Measurements from ENCODE around the gene GREB1L. TPM values are rescaled to one million over a fixed set of nuclear protein-coding genes. Genes with fewer than 3 reads are reported as not detected.

The GREB1L gene
- total RNA-seq, 1 experiment from 2014 or later, result 0.26 TPM

- DNase-seq (ENCODE audit: low spot score), result no peak
- H3K36me3 Mint-ChIP-seq, result no peaks in the 10 kb centered on the region
- peaks cover 99% of the 10 kb centered on the region for H3K27me3 Mint-ChIP-seq (ENCODE audit: low read depth)
- POLR2A ChIA-PET, result no interaction called here
- H3K4me3 Mint-ChIP-seq, result no peak overlapping the region
- TF ChIP-seq NFYB (CRISPR knock-in tag; conservative IDR thresholded peaks at IDR 0.05; ENCODE audit: low read depth), result no peak
- TF ChIP-seq CDX4 (CRISPR knock-in tag; IDR thresholded peaks at IDR 0.05; ENCODE audit: borderline replicate concordance), result no peak
- TF ChIP-seq GTF2I (CRISPR knock-in tag; conservative IDR thresholded peaks at IDR 0.05), result no peak
- TF ChIP-seq CTCF (IDR thresholded peaks at IDR 0.05), result no peak
- no peak for TF ChIP-seq MAX (CRISPR knock-in tag; IDR thresholded peaks at IDR 0.05)
- TF ChIP-seq IRF2 (CRISPR knock-in tag; IDR thresholded peaks at IDR 0.05; ENCODE audit: borderline replicate concordance, low read depth), result no peak
- no peak for TF ChIP-seq PRRX2 (CRISPR knock-in tag; IDR thresholded peaks at IDR 0.05)
- no peak for TF ChIP-seq GABPB1 (CRISPR knock-in tag; IDR thresholded peaks at IDR 0.05)
- no peak for TF ChIP-seq KAT7 (CRISPR knock-in tag; IDR thresholded peaks at IDR 0.05; ENCODE audit: borderline replicate concordance)
- TF ChIP-seq ZBTB43 (CRISPR knock-in tag; IDR thresholded peaks at IDR 0.05), result no peak
- TF ChIP-seq ZNF532 (CRISPR knock-in tag; IDR thresholded peaks at IDR 0.05; ENCODE audit: borderline replicate concordance), result no peak
- TF ChIP-seq ZNF232 (CRISPR knock-in tag; IDR thresholded peaks at IDR 0.05), result no peak
- no peak for TF ChIP-seq NFATC4 (CRISPR knock-in tag; IDR thresholded peaks at IDR 0.05)
- peaks cover 16% of the 10 kb centered on the region for H3K4me1 Mint-ChIP-seq
- CTCF ChIA-PET, result interaction anchor here (0.6 kb wide), 1 partner anchor 671 kb away, joined by 3 read pairs; no protein-coding TSS in a partner anchor
- no peak overlapping the region for H3K27ac Mint-ChIP-seq
- no peak for ATAC-seq
- H3K9me3 Mint-ChIP-seq, result no peaks in the 10 kb centered on the region
These were observed 145.9 kb downstream of the GREB1L start for GRCh38 chr18:21387886-21388285.

GRCh38 chr18:21389283-21389682 is 147.3 kb downstream of the GREB1L start:
- TF ChIP-seq ELF4 (CRISPR knock-in tag; IDR thresholded peaks at IDR 0.05; ENCODE audit: low read depth) (no peak), RORB (CRISPR knock-in tag; IDR thresholded peaks at IDR 0.05) (no peak), ZBTB43 (CRISPR knock-in tag; IDR thresholded peaks at IDR 0.05) (no peak), GRHL2 (CRISPR knock-in tag; IDR thresholded peaks at IDR 0.05; ENCODE audit: insufficient replicate concordance, severe bottlenecking) (no peak), TCF7 (CRISPR knock-in tag; IDR thresholded peaks at IDR 0.05; ENCODE audit: low read depth) (no peak), NR1H2 (CRISPR knock-in tag; IDR thresholded peaks at IDR 0.05) (no peak), MAX (CRISPR knock-in tag; IDR thresholded peaks at IDR 0.05) (no peak), MLX (CRISPR knock-in tag; IDR thresholded peaks at IDR 0.05) (no peak)
- ChIA-PET POLR2A (no interaction called here), CTCF (no interaction called here)
- no peaks in the 10 kb centered on the region for H3K9me3 Mint-ChIP-seq
- peaks cover 99% of the 10 kb centered on the region for H3K27me3 Mint-ChIP-seq (ENCODE audit: low read depth)
- ATAC-seq (no peak), DNase-seq (ENCODE audit: low spot score) (no peak)
- no peak overlapping the region for H3K4me3 Mint-ChIP-seq
- no peak overlapping the region for H3K27ac Mint-ChIP-seq
- no peaks in the 10 kb centered on the region for H3K36me3 Mint-ChIP-seq
- H3K4me1 Mint-ChIP-seq, result peaks cover 16% of the 10 kb centered on the region

Data from WTC11 (cell line).